Measurements from ENCODE around the gene SPRYD3.

Gene SPRYD3

GRCh38 chr12:53053218-53054111 lies 25.7 kb downstream of the SPRYD3 start:
- Histone ChIP-seq H3K4me1 (ENCODE audit: control insufficient read depth, insufficient read depth, low read length) (peaks cover 47% of the 10 kb centered on the region), H3K4me3 (ENCODE audit: low read length) (peak overlapping the region; percentile 84), H3K27me3 (ENCODE audit: control insufficient read depth, insufficient read depth, low read length) (no peaks in the 10 kb centered on the region), H3K9ac (ENCODE audit: low read length) (no peak overlapping the region), H3K36me3 (ENCODE audit: control insufficient read depth, insufficient read depth, low read length) (peaks cover 2% of the 10 kb centered on the region), H3K27ac (ENCODE audit: low read depth, low read length) (peak overlapping the region; percentile 96)

GRCh38 chr12:53052419-53053217 lies 26.6 kb downstream of the SPRYD3 start:
- Histone ChIP-seq H3K36me3 (ENCODE audit: control insufficient read depth, insufficient read depth, low read length) (peaks cover 2% of the 10 kb centered on the region), H3K4me1 (ENCODE audit: control insufficient read depth, insufficient read depth, low read length) (peaks cover 54% of the 10 kb centered on the region), H3K9ac (ENCODE audit: low read length) (peak overlapping the region; percentile 1), H3K27me3 (ENCODE audit: control insufficient read depth, insufficient read depth, low read length) (no peaks in the 10 kb centered on the region), H3K27ac (ENCODE audit: low read depth, low read length) (peak overlapping the region; percentile 96), H3K4me3 (ENCODE audit: low read length) (peak overlapping the region; percentile 53)

GRCh38 chr12:53051881-53052412 lies 27.2 kb downstream of the SPRYD3 start:
- peaks cover 2% of the 10 kb centered on the region for H3K36me3 ChIP-seq (ENCODE audit: control insufficient read depth, insufficient read depth, low read length)
- H3K27ac ChIP-seq (ENCODE audit: low read depth, low read length) = peak overlapping the region; percentile 96
- peak overlapping the region; percentile 1 for H3K9ac ChIP-seq (ENCODE audit: low read length)
- peak overlapping the region; percentile 53 for H3K4me3 ChIP-seq (ENCODE audit: low read length)
- peaks cover 54% of the 10 kb centered on the region for H3K4me1 ChIP-seq (ENCODE audit: control insufficient read depth, insufficient read depth, low read length)
- H3K27me3 ChIP-seq (ENCODE audit: control insufficient read depth, insufficient read depth, low read length) = no peaks in the 10 kb centered on the region

- H3K27ac ChIP-seq (ENCODE audit: low read depth, low read length) = peak overlapping the region; percentile 96
- peak overlapping the region; percentile 2 for H3K9ac ChIP-seq (ENCODE audit: low read length)
- H3K36me3 ChIP-seq (ENCODE audit: control insufficient read depth, insufficient read depth, low read length) = peaks cover 2% of the 10 kb centered on the region
- H3K27me3 ChIP-seq (ENCODE audit: control insufficient read depth, insufficient read depth, low read length) = no peaks in the 10 kb centered on the region
- peaks cover 54% of the 10 kb centered on the region for H3K4me1 ChIP-seq (ENCODE audit: control insufficient read depth, insufficient read depth, low read length)
- peak overlapping the region; percentile 53 for H3K4me3 ChIP-seq (ENCODE audit: low read length)
Measured at GRCh38 chr12:53051058-53051880, 27.9 kb downstream of the SPRYD3 start.

GRCh38 chr12:53050426-53051057 lies 28.6 kb downstream of the SPRYD3 start:
- H3K9ac ChIP-seq (ENCODE audit: low read length) = peak overlapping the region; percentile 2
- peaks cover 2% of the 10 kb centered on the region for H3K36me3 ChIP-seq (ENCODE audit: control insufficient read depth, insufficient read depth, low read length)
- peaks cover 57% of the 10 kb centered on the region for H3K4me1 ChIP-seq (ENCODE audit: control insufficient read depth, insufficient read depth, low read length)
- H3K4me3 ChIP-seq (ENCODE audit: low read length) = peak overlapping the region; percentile 53
- no peaks in the 10 kb centered on the region for H3K27me3 ChIP-seq (ENCODE audit: control insufficient read depth, insufficient read depth, low read length)
- peak overlapping the region; percentile 96 for H3K27ac ChIP-seq (ENCODE audit: low read depth, low read length)

- Histone ChIP-seq H3K4me3 (ENCODE audit: low read length) (peak within 1 kb of the TSS; percentile 53), H3K36me3 (ENCODE audit: control insufficient read depth, insufficient read depth, low read length) (peaks cover 2% of the 10 kb centered on the region), H3K9ac (ENCODE audit: low read length) (peak within 1 kb of the TSS; percentile 2), H3K27me3 (ENCODE audit: control insufficient read depth, insufficient read depth, low read length) (no peaks in the 10 kb centered on the region), H3K27ac (ENCODE audit: low read depth, low read length) (peak within 1 kb of the TSS; percentile 96), H3K4me1 (ENCODE audit: control insufficient read depth, insufficient read depth, low read length) (peaks cover 57% of the 10 kb centered on the region)
Measured at GRCh38 chr12:53049571-53050318, 29.4 kb downstream of the SPRYD3 start, which contains the start of gene TNS2. Gene TNS2 (plus strand): TSS chr12:53050065. CDS start chr12:53050186, 121 bp downstream.

- peaks cover 2% of the 10 kb centered on the region for H3K36me3 ChIP-seq (ENCODE audit: control insufficient read depth, insufficient read depth, low read length)
- H3K27ac ChIP-seq (ENCODE audit: low read depth, low read length) = peak overlapping the region; percentile 96
- peaks cover 54% of the 10 kb centered on the region for H3K4me1 ChIP-seq (ENCODE audit: control insufficient read depth, insufficient read depth, low read length)
- peak overlapping the region; percentile 53 for H3K4me3 ChIP-seq (ENCODE audit: low read length)
- H3K27me3 ChIP-seq (ENCODE audit: control insufficient read depth, insufficient read depth, low read length) = no peaks in the 10 kb centered on the region
- H3K9ac ChIP-seq (ENCODE audit: low read length) = no peak overlapping the region
Measured at GRCh38 chr12:53048780-53049401, 30.3 kb downstream of the SPRYD3 start.

GRCh38 chr12:53048033-53048779 lies 31.0 kb downstream of the SPRYD3 start:
- Histone ChIP-seq H3K4me3 (ENCODE audit: low read length) (peak overlapping the region; percentile 53), H3K36me3 (ENCODE audit: control insufficient read depth, insufficient read depth, low read length) (peaks cover 2% of the 10 kb centered on the region), H3K4me1 (ENCODE audit: control insufficient read depth, insufficient read depth, low read length) (peaks cover 48% of the 10 kb centered on the region)

GRCh38 chr12:53047221-53048032 lies 31.8 kb downstream of the SPRYD3 start:
- peak overlapping the region; percentile 53 for H3K4me3 ChIP-seq (ENCODE audit: low read length)

More at GRCh38 chr12:53048033-53048779, 31.0 kb downstream of the SPRYD3 start:
- Histone ChIP-seq H3K27ac (ENCODE audit: low read depth, low read length) (peak overlapping the region; percentile 96), H3K9ac (ENCODE audit: low read length) (peak overlapping the region; percentile 32), H3K27me3 (ENCODE audit: control insufficient read depth, insufficient read depth, low read length) (no peaks in the 10 kb centered on the region)

More at GRCh38 chr12:53047221-53048032, 31.8 kb downstream of the SPRYD3 start:
- Histone ChIP-seq H3K27me3 (ENCODE audit: control insufficient read depth, insufficient read depth, low read length) (no peaks in the 10 kb centered on the region), H3K27ac (ENCODE audit: low read depth, low read length) (peak overlapping the region; percentile 96), H3K36me3 (ENCODE audit: control insufficient read depth, insufficient read depth, low read length) (peaks cover 2% of the 10 kb centered on the region), H3K9ac (ENCODE audit: low read length) (peak overlapping the region; percentile 45), H3K4me1 (ENCODE audit: control insufficient read depth, insufficient read depth, low read length) (peaks cover 44% of the 10 kb centered on the region)

Data from rectal smooth muscle tissue (tissue), 1 donor.